MM.1S (cell line): Measurements from ENCODE around the gene SETBP1.

ENCODE experiments used
- DNase-seq: peaks from one replicate; pipeline ENCODE4 v3.0.0-alpha.2; 2015
- H2AFZ ChIP-seq: fragments of 300-600 bp; sonication (generic); 2 replicates; pipeline ENCODE4 v1.6.0; 2016; ENCODE audit warnings: antibody characterized with exemption, low read length
- H3F3A ChIP-seq: fragments of 300-600 bp; sonication (generic); 2 replicates; pipeline ENCODE4 v1.6.1; 2016; ENCODE audit warnings: mild to moderate bottlenecking, antibody characterized with exemption, low read length, moderate library complexity, mixed read lengths; ENCODE audit not compliant: insufficient read depth
- H3K27ac ChIP-seq: fragments of 300-600 bp; sonication (generic); 2 replicates; pipeline ENCODE4 v1.5.1; 2016; ENCODE audit warnings: mild to moderate bottlenecking, low read length
- H3K27me3 ChIP-seq: fragments of 300-600 bp; sonication (generic); replicated peaks from 2 replicates; pipeline ENCODE4 v1.6.0; 2016; ENCODE audit warnings: low read length; ENCODE audit not compliant: insufficient read depth
- H3K36me3 ChIP-seq: fragments of 300-600 bp; sonication (generic); replicated peaks from 2 replicates; pipeline ENCODE4 v1.6.1; 2016; ENCODE audit warnings: mild to moderate bottlenecking, low read length, mixed read lengths; ENCODE audit not compliant: insufficient read depth
- H3K4me1 ChIP-seq: fragments of 300-600 bp; sonication (generic); 2 replicates; pipeline ENCODE4 v1.6.1; 2016; ENCODE audit warnings: low read length, mixed read lengths
- H3K4me2 ChIP-seq: fragments of 300-600 bp; sonication (generic); 2 replicates; pipeline ENCODE4 v1.6.0; 2016; ENCODE audit warnings: low read depth, low read length
- H3K4me3 ChIP-seq: fragments of 300-600 bp; sonication (generic); 2 replicates; pipeline ENCODE4 v1.5.1; 2016; ENCODE audit warnings: low read length, mixed read lengths
- H3K79me2 ChIP-seq: fragments of 300-600 bp; sonication (generic); 2 replicates; pipeline ENCODE4 v1.6.1; 2016; ENCODE audit warnings: mixed run types, low read length, mixed read lengths
- H3K9ac ChIP-seq: fragments of 300-600 bp; sonication (generic); 2 replicates; pipeline ENCODE4 v1.6.1; 2016; ENCODE audit warnings: low read length, mixed read lengths
- H3K9me2 ChIP-seq: fragments of 300-600 bp; sonication (generic); replicated peaks from 2 replicates; pipeline ENCODE4 v1.6.1; 2016; ENCODE audit warnings: mild to moderate bottlenecking, low read length, mixed read lengths; ENCODE audit not compliant: insufficient read depth
- H3K9me3 ChIP-seq: fragments of 300-600 bp; sonication (generic); replicated peaks from 2 replicates; pipeline ENCODE4 v1.6.1; 2016; ENCODE audit warnings: mild to moderate bottlenecking, low read length, mixed read lengths; ENCODE audit not compliant: insufficient read depth
- H4K20me1 ChIP-seq: fragments of 300-600 bp; sonication (generic); 2 replicates; pipeline ENCODE4 v1.6.1; 2016; ENCODE audit warnings: mild to moderate bottlenecking, low read length, moderate library complexity, mixed read lengths; ENCODE audit not compliant: insufficient read depth
- CTCF ChIP-seq: fragments of 300-600 bp; sonication (generic); IDR thresholded peaks from 2 replicates; pipeline ENCODE4 v1.5.1; 2016; ENCODE audit warnings: antibody characterized with exemption, low read length, mixed read lengths
- EZH2 ChIP-seq: fragments of 300-600 bp; sonication (generic); optimal IDR thresholded peaks from 2 replicates; pipeline ENCODE3; 2017; ENCODE audit warnings: low read depth, mild to moderate bottlenecking, antibody characterized with exemption, low read length, mixed read lengths
- EZH2phosphoT487 ChIP-seq: fragments of 300-600 bp; sonication (generic); IDR thresholded peaks from 2 replicates; pipeline ENCODE4 v1.6.1; 2018; ENCODE audit warnings: antibody characterized with exemption, low read length

SETBP1 gene

GRCh38 chr18:44914028-44914427 lies 233.3 kb downstream of the SETBP1 start:
- DNase-seq = no peak
- Histone ChIP-seq H4K20me1 (no peaks in the 10 kb centered on the region), H2AFZ (no peak overlapping the region), H3K9me2 (no peaks in the 10 kb centered on the region), H3K79me2 (peaks cover 83% of the 10 kb centered on the region), H3K27me3 (no peaks in the 10 kb centered on the region), H3K4me2 (no peak overlapping the region), H3K9ac (no peak overlapping the region), H3K36me3 (no peaks in the 10 kb centered on the region), H3K4me3 (no peak overlapping the region), H3K27ac (no peak overlapping the region), H3K9me3 (no peaks in the 10 kb centered on the region), H3F3A (peaks cover 24% of the 10 kb centered on the region), H3K4me1 (peaks cover 49% of the 10 kb centered on the region)
- TF ChIP-seq EZH2phosphoT487 (no peak), CTCF (no peak), EZH2 (no peak)

GRCh38 chr18:44915213-44915612 lies 234.5 kb downstream of the SETBP1 start:
- Histone ChIP-seq H3K36me3 (no peaks in the 10 kb centered on the region), H3K9ac (no peak overlapping the region), H3K9me2 (no peaks in the 10 kb centered on the region), H3K27ac (no peak overlapping the region), H3K9me3 (no peaks in the 10 kb centered on the region), H3K4me1 (peaks cover 46% of the 10 kb centered on the region), H4K20me1 (no peaks in the 10 kb centered on the region), H3F3A (peaks cover 12% of the 10 kb centered on the region), H3K4me3 (no peak overlapping the region), H2AFZ (no peak overlapping the region), H3K79me2 (peaks cover 83% of the 10 kb centered on the region), H3K4me2 (no peak overlapping the region), H3K27me3 (no peaks in the 10 kb centered on the region)
- no peak for DNase-seq
- TF ChIP-seq EZH2phosphoT487 = no peak
- TF ChIP-seq EZH2 = no peak
- TF ChIP-seq CTCF = no peak

GRCh38 chr18:44915661-44916060 lies 235.0 kb downstream of the SETBP1 start:
- no peaks in the 10 kb centered on the region for H3K9me2 ChIP-seq
- H3K27me3 ChIP-seq = no peaks in the 10 kb centered on the region
- no peaks in the 10 kb centered on the region for H3K9me3 ChIP-seq
- TF ChIP-seq EZH2phosphoT487 (no peak), EZH2 (no peak), CTCF (no peak)
- peaks cover 44% of the 10 kb centered on the region for H3K4me1 ChIP-seq
- H3K9ac ChIP-seq = no peak overlapping the region
- no peak for DNase-seq
- no peak overlapping the region for H3K4me3 ChIP-seq
- H4K20me1 ChIP-seq = no peaks in the 10 kb centered on the region
- no peak overlapping the region for H3K4me2 ChIP-seq
- no peak overlapping the region for H2AFZ ChIP-seq
- H3K27ac ChIP-seq = no peak overlapping the region
- no peaks in the 10 kb centered on the region for H3K36me3 ChIP-seq
- H3K79me2 ChIP-seq = peaks cover 83% of the 10 kb centered on the region
- H3F3A ChIP-seq = peaks cover 9% of the 10 kb centered on the region
